Posterior cingulate gyrus (tissue), 11 donors: Measurements from ENCODE around the gene PAK3.

Experiments used
- DNase-seq, 10 donors: peaks; one replicate each; pipeline versions ENCODE4 v3.0.0 to v3.0.0-alpha.2; 2020 to 2021; ENCODE audit warnings: mixed read lengths in 3 of 10
- intact Hi-C: fragments of 100-400 bp; cut with DNase I; formaldehyde crosslinking; loops from one replicate; pipeline ENCODE4 v1.15.1; 2023

The PAK3 gene

DNA sequence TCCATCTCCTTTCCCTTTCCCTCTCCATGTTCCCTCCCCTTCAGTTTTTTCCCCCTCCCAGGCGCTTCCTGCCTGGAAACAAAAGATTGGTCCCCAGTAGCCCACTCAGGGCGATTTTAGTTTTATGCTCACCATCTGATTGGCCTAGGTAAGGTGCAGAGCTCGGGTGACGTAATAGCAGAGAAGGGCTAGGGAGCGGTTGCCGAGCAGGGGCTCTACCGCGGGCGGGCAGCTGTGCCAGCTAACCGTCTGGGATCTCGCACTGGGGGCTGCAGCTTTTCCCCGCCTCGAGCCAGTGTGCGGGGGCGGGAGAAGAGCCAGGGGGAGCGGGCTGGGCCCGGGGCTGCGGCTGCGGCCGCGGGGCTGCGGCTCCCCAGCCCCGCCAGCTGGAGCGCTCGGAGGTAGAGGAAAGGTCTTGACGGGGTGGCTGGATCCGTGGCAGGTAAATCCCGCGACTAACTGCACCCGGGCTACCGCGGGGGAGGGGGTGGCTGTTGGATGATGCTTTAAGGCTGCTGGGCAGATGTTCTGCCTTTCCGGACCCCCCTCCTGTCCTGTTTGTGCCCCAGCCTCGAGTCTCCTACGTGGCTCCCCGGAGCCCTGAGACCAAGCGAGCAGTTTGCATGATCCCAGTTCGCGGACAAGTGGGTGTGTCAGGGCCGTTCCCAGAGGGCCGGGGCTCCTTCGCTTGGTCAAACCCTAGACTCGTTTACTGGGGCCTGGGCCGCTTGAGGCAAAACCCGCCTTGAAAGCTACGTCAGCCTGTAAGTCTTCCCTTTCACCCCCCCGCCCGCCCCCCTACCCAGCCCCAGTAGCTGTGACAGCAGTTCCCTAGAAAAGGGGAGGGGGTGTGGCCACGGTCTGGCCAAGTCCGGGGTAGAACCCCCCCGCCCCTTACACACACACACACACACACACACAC, at the start of gene PAK3:
PAK3 (plus strand) TSS at position 218 of the 922 bp plus-strand sequence. CDS start 26,913 bp downstream, outside the sequence.
- intact Hi-C loops = loop anchor here (5.0 kb wide), 1 partner anchor 244 kb away; no protein-coding TSS in a partner anchor
- DNase-seq = peak in 9 of 10 donors; percentile 10 to 93 (median 50)

GRCh38 chrX:111047575-111047974, 48.4 kb upstream of the PAK3 start:
- DNase-seq = no peak
- intact Hi-C loops = no loop called here

GRCh38 chrX:111052478-111052877, 43.5 kb upstream of the PAK3 start:
- no peak for DNase-seq

GRCh38 chrX:111071542-111072277, 24.3 kb upstream of the PAK3 start:
- intact Hi-C loops = no loop called here

More at GRCh38 chrX:111052478-111052877, 43.5 kb upstream of the PAK3 start:
- intact Hi-C loops = no loop called here

DNA sequence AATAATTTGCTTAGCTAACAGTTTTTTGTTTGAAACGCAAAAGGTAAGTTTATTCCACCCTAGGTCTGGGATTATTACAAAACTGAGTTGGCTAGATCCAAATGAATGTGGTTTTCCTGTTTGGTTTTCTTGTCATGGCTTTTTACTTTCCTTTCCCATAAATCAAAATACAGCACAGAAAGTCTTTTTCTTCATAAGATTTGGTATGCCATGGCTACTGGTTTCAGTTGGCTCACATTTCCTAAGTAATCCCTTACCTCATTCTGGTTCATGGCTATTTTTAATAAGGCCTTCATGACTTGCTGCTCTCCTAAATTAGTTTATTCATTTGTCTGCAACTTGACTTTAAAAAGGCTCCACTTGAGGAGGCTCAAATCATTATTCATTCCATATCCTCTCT, 12.9 kb upstream of the PAK3 start:
- intact Hi-C loops = no loop called here
- DNase-seq = no peak

More at GRCh38 chrX:111071542-111072277, 24.3 kb upstream of the PAK3 start:
- DNase-seq = no peak

- no peak for DNase-seq
- intact Hi-C loops = no loop called here
These were observed 9.4 kb upstream of the PAK3 start for GRCh38 chrX:111086591-111087006.

DNA sequence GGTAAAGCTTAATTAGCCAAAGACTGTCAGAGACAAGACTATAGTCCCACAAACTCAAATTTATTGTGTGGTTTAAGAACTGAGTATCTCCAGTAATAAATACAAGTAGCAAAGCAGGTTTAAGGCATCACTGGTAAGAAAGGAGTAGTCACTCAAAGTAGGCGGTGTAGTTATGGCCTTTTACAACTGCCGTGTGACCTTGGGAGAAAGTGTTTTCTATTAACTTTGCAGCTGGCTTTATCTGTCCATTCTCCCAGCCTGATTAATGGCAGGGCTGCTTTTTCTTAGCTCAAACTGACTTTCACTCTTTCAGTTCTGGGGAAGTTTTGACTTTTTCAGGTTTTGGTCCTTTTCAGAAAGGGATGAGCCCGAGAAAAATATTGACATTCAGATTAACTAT, 7.4 kb upstream of the PAK3 start:
- intact Hi-C loops = no loop called here
- DNase-seq = no peak

GRCh38 chrX:111090458-111090857, 5.5 kb upstream of the PAK3 start:
- no peak for DNase-seq
- intact Hi-C loops = no loop called here

DNA sequence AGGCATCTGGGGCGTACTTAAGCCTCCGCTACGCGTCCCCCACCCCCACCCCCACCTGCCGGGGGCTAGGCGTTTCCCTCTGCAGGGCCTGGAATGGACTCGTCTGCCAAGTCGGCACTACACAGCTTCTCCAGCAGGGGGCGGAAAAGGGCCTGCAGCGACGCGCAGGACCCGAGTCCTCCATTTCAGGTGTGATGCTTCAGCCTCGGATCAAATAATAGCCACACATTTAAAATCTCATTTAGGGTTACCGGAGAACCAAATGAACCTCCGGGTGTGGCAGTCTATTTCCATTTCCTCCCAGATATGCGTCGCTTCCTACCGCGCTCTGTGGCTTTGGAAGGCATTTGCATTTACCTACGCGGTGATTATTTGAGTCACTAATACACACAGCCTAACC, 2.9 kb downstream of the PAK3 start:
- DNase-seq = peak in 9 of 10 donors; percentile 34 to 90 (median 47)

DNA sequence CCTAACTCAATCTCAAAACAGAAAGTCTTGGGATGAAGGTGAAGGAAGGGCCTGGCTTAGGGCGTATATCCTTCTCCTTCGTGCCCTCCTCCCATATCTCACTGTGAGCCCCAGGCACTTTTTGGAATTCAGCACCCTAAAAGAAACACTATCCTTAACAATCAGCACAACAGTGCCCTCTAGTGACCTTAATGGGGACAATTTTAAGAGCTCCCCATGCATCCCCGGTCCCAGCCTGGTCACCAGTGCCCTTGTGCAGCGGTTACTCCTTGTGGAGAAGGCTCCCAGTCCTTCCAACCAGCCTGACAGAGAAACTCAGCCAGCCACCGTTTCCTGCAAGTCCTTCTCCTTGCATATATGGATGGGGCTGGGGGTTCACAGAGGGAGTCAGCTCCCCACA, 4.2 kb downstream of the PAK3 start:
- intact Hi-C loops = no loop called here
- peak in 3 of 10 donors; percentile 6 to 80 (median 12) for DNase-seq

More for the DNA sequence above, 2.9 kb downstream of the PAK3 start:
- intact Hi-C loops = loop anchor here (5.0 kb wide), 1 partner anchor 247 kb away; no protein-coding TSS in a partner anchor

GRCh38 chrX:111101580-111101979, 5.6 kb downstream of the PAK3 start:
- intact Hi-C loops = no loop called here
- no peak for DNase-seq

DNA sequence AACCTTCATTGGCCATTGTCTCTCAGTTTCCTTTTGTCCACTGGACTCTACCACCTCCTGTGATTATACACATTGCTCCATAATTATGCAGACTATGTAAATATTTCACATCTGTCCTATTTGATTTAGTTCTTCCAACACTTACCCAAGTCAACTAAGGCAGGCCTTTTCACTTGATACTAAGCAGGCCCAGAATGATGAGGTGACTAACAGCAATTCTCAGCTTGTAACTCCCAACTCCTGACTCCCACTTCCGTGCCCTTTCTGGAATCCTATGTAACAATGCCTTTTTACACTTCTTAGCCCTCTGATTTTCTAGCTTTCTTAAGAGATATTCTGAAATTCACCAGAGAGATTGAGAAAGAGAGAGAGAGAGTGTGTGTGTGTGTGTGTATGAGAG, 6.6 kb downstream of the PAK3 start:
- intact Hi-C loops = no loop called here
- DNase-seq = no peak

DNA sequence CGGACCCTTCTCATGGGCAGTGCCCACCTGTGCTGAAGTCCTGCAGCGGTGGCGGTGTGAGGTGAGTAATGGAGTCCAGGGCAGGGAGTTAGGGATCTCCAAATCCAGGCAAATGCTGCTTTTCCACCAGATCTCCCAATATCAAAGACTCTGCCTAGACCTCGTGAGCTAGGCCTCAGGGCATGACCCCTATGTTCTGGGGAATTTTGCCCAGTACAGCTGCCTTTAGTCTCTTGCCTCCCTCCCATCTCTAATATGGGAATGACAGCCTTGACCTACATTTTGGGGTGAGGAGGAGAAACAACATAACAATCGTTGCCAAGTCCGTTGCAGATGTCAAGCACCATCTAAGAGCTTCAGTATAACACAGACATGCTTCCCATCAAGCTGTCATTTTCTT, 7.3 kb downstream of the PAK3 start:
- DNase-seq = no peak
- intact Hi-C loops = no loop called here

GRCh38 chrX:111110098-111110775, 14.2 kb downstream of the PAK3 start:
- no peak for DNase-seq

GRCh38 chrX:111114806-111115205, 18.8 kb downstream of the PAK3 start:
- intact Hi-C loops = no loop called here
- DNase-seq = no peak

More at GRCh38 chrX:111110098-111110775, 14.2 kb downstream of the PAK3 start:
- intact Hi-C loops = no loop called here

- DNase-seq = no peak
- intact Hi-C loops = no loop called here
These were observed 20.7 kb downstream of the PAK3 start for GRCh38 chrX:111116666-111117065.

DNA sequence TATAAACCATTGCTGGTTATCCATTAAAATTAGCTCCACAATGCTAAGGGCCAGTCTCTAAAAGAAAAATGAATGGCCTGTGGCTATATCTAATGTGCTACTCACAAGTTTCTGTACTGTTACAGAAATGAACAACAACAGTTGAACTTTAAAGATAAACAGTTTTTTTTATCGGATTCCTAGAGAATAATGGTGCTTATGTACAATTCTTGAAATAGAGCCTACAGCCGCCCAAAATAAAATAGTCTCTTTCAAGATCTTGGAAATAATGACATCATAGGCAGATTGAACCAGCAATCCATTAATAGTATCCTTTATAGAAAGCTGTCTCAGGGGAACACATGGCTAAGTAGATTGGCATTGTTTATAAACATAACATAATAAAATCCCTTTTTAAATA, 23.4 kb downstream of the PAK3 start:
- DNase-seq = no peak
- intact Hi-C loops = no loop called here

DNA sequence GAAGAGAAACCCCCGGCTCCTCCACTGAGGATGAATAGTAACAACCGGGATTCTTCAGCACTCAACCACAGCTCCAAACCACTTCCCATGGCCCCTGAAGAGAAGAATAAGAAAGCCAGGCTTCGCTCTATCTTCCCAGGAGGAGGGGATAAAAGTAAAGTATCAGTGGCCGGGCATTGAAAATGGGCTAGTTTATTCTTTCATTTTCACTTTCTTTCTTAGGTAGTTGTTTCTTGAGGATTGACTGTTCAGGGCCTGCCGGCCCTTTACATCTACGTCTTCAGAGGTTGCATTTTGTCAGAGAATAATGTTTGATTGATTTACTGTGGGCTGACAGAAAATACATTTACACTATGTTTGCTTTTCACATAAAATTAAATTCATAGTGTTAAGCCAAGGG, 27.1 kb downstream of the PAK3 start:
- intact Hi-C loops = no loop called here
- DNase-seq = no peak

DNA sequence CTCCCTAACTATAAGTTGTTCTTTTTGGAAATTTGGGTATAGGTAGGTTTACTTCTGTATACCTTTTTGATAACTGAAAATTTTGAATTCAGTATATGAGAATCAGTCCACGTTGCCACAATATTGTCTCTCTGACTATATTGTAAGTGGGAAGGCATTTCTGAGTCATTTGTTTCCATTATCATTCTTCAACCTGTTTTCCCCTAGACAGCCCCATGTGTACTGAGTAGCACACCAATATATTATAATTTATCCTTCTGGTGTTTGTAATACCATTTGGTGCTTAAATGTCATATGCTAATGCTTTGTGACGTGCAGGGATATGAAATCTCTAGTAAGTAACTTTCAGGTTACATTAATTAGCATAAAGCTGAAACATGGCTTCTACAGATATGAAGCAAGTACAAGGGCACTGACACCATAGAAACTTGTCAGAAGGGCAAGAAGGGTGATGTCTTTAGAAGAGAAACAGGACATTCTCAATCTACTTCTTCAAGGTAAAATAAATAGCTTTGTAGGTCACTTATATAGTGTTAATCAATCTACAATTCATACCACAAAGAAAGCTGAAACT, 27.7 kb downstream of the PAK3 start:
- intact Hi-C loops = no loop called here
- DNase-seq = no peak

DNA sequence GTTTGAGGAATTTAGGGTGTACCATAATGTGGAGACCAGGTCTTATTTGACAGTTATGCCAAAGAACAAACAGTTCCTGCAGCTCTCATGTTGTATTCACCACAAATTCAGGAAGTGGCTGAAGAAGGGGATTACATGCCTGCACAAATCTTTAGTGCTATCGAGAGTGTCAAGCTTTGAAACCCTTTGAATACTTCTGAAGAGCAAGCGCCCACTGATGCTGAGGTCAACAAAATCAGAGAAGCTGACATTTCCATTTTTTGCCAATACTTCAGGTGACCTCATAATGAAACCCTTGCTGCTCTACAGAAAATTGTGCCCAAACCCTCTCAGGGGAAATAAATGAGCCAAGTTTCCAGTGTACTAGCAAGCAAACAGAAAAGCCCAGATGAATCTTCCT, 28.4 kb downstream of the PAK3 start:
- intact Hi-C loops = no loop called here
- no peak for DNase-seq
